ENCODE measurements around the gene LLCFC1.

- TF ChIP-seq CTCF (IDR thresholded peaks at IDR 0.05) (no peak), POLR2A (IDR thresholded peaks at IDR 0.05) (no peak)
Measured at GRCh38 chr7:142960955-142961512, 21.8 kb downstream of the LLCFC1 start.

All from adrenal gland (tissue), 5 donors.